Keratinocyte (primary cell): ENCODE results near the gene TXNDC17. TPM values are rescaled to one million over a fixed set of nuclear protein-coding genes. Genes with fewer than 3 reads are reported as not detected.

ENCODE experiments used
- DNase-seq: peaks from one replicate; pipeline ENCODE4 v3.0.0-alpha.2; 2011; ENCODE audit warnings: low read depth, missing footprints, low spot score
- FAIRE-seq: peaks from 2 replicates; lab custom pipeline; 2011; peaks lifted over from hg19 to GRCh38; lab: Jason Lieb, UNC
- H2AFZ ChIP-seq: 2 replicates; pipeline ENCODE4 v1.6.0; 2012; ENCODE audit warnings: low read length, control low read depth, inconsistent platforms; ENCODE audit not compliant: control insufficient read depth
- H3K27ac ChIP-seq: 2 replicates; pipeline ENCODE4 v1.5.1; 2011; ENCODE audit warnings: low read length; ENCODE audit not compliant: control insufficient read depth, insufficient read depth
- H3K27me3 ChIP-seq: 3 replicates; pipeline ENCODE4 v1.6.0; 2011; ENCODE audit warnings: low read length; ENCODE audit not compliant: control insufficient read depth, insufficient read depth; ENCODE audit errors: extremely low read depth
- H3K36me3 ChIP-seq, 2 experiments: 2 replicates in 1 of 2; 3 replicates in 1 of 2; pipeline ENCODE4 v1.5.1; 2011; ENCODE audit warnings: low read length in 2 of 2, mild to moderate bottlenecking in 1 of 2; ENCODE audit not compliant: control insufficient read depth in 2 of 2, insufficient read depth in 2 of 2; ENCODE audit errors: extremely low read depth in 1 of 2
- H3K4me1 ChIP-seq: 3 replicates; pipeline ENCODE4 v1.5.1; 2011; ENCODE audit warnings: low read length; ENCODE audit not compliant: control insufficient read depth, insufficient read depth; ENCODE audit errors: extremely low read depth
- H3K4me2 ChIP-seq: 3 replicates; pipeline ENCODE4 v1.6.0; 2011; ENCODE audit warnings: low read depth, low read length; ENCODE audit not compliant: control insufficient read depth, insufficient read depth; ENCODE audit errors: extremely low read depth
- H3K4me3 ChIP-seq, 3 experiments: fragments of 200-600 bp in 1 of 3; sonication (generic) in 1 of 3; 2 replicates in 2 of 3; 3 replicates in 1 of 3; pipeline ENCODE4 v1.5.1; 2011 to 2016; ENCODE audit warnings: low read length in 3 of 3, mild to moderate bottlenecking in 3 of 3, control low read depth in 2 of 3, inconsistent platforms in 1 of 3, low read depth in 1 of 3, mixed read lengths in 1 of 3, mixed run types in 1 of 3, moderate library complexity in 1 of 3; ENCODE audit not compliant: control insufficient read depth in 2 of 3, insufficient read depth in 2 of 3; ENCODE audit errors: extremely low read depth in 1 of 3
- H3K79me2 ChIP-seq: 2 replicates; pipeline ENCODE4 v1.6.0; 2012; ENCODE audit warnings: low read length; ENCODE audit not compliant: control insufficient read depth, insufficient read depth
- H3K9ac ChIP-seq: 3 replicates; pipeline ENCODE4 v1.6.0; 2011; ENCODE audit warnings: low read length; ENCODE audit not compliant: control insufficient read depth, insufficient read depth; ENCODE audit errors: extremely low read depth
- H3K9me1 ChIP-seq: 3 replicates; pipeline ENCODE4 v1.6.0; 2011; ENCODE audit warnings: low read length; ENCODE audit not compliant: control insufficient read depth, insufficient read depth; ENCODE audit errors: extremely low read depth
- H3K9me3 ChIP-seq: 2 replicates; pipeline ENCODE4 v1.5.1; 2012; ENCODE audit warnings: low read depth, low read length; ENCODE audit not compliant: control insufficient read depth
- H4K20me1 ChIP-seq: 3 replicates; pipeline ENCODE4 v1.6.0; 2011; ENCODE audit warnings: low read length; ENCODE audit not compliant: control insufficient read depth, insufficient read depth; ENCODE audit errors: extremely low read depth
- EZH2 ChIP-seq: IDR thresholded peaks from one replicate; pipeline ENCODE4 v1.6.1; 2012; ENCODE audit warnings: inconsistent platforms, mild to moderate bottlenecking, low read length, moderate library complexity
- dilution Hi-C: fragments of 300-500 bp; cut with MboI; formaldehyde crosslinking; loops from one replicate; pipeline ENCODE4 v1.7.0; 2020; ENCODE audit warnings: low sequenced_read_pairs; ENCODE audit not compliant: extremely low pct_ligation_motif_present
- polyA plus RNA-seq, 5 experiments: library from polyadenylated mRNA; depleted of rRNA in 3 of 5; stranded (reverse) in 3 of 5; stranded (forward) in 1 of 5; unstranded in 1 of 5; fragments of >200 nt; gene quantifications; 1 replicate in 1 of 5; 2 replicates in 3 of 5; 3 replicates in 1 of 5; pipeline versions ENCODE4 v1.2.1 to v1.2.3, GENCODE V29; 2011 to 2012; ENCODE audit warnings: missing spikeins in 2 of 5, low read depth in 1 of 5, low replicate concordance in 1 of 5
- TF ChIP-seq, protein P1 (sequence below), 3 experiments: IDR thresholded peaks in 1 of 3; conservative IDR thresholded peaks in 1 of 3; optimal IDR thresholded peaks in 1 of 3; 2 replicates in 2 of 3; 3 replicates in 1 of 3; pipeline versions ENCODE3 to v1.5.1; 2011; ENCODE audit warnings: low read length in 3 of 3, mild to moderate bottlenecking in 3 of 3, moderate library complexity in 2 of 3, control low read depth in 1 of 3, inconsistent platforms in 1 of 3; ENCODE audit not compliant: insufficient read depth in 2 of 3; ENCODE audit errors: extremely low read depth in 1 of 3

Gene TXNDC17
- polyA plus RNA-seq, 1 donor (not counting 4 experiments of a cell fraction or from before 2014, with no cell fraction given) = 1,215 TPM

- no peak for FAIRE-seq
- no peak overlapping the region for H3K4me3 ChIP-seq
- no peak overlapping the region for H3K9ac ChIP-seq
- peaks cover 17% of the 10 kb centered on the region for H3K4me1 ChIP-seq
- H3K27ac ChIP-seq = no peak overlapping the region
- H2AFZ ChIP-seq = no peak overlapping the region
- no peaks in the 10 kb centered on the region for H3K27me3 ChIP-seq
- H3K36me3 ChIP-seq = peaks cover 5 to 17% of the 10 kb centered on the region in 2 experiments
- no peak for DNase-seq
- H3K79me2 ChIP-seq = peaks cover 51% of the 10 kb centered on the region
- no peaks in the 10 kb centered on the region for H4K20me1 ChIP-seq
- TF ChIP-seq, protein P1, sequence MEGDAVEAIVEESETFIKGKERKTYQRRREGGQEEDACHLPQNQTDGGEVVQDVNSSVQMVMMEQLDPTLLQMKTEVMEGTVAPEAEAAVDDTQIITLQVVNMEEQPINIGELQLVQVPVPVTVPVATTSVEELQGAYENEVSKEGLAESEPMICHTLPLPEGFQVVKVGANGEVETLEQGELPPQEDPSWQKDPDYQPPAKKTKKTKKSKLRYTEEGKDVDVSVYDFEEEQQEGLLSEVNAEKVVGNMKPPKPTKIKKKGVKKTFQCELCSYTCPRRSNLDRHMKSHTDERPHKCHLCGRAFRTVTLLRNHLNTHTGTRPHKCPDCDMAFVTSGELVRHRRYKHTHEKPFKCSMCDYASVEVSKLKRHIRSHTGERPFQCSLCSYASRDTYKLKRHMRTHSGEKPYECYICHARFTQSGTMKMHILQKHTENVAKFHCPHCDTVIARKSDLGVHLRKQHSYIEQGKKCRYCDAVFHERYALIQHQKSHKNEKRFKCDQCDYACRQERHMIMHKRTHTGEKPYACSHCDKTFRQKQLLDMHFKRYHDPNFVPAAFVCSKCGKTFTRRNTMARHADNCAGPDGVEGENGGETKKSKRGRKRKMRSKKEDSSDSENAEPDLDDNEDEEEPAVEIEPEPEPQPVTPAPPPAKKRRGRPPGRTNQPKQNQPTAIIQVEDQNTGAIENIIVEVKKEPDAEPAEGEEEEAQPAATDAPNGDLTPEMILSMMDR (optimal IDR thresholded peaks at IDR 0.05 in 1 of 3, IDR thresholded peaks at IDR 0.05 in 1 of 3, conservative IDR thresholded peaks at IDR 0.05 in 1 of 3; ENCODE audit: extremely low read depth in 1 of 3, insufficient read depth in 2 of 3, low read length in 3 of 3) = no peak
- TF ChIP-seq EZH2 = no peak
- peaks cover 3% of the 10 kb centered on the region for H3K9me1 ChIP-seq
- no peaks in the 10 kb centered on the region for H3K9me3 ChIP-seq
- no peak overlapping the region for H3K4me2 ChIP-seq
- dilution Hi-C loops = no loop called here
Measured at GRCh38 chr17:6636616-6637457, 4.0 kb upstream of the TXNDC17 start.

- no peak overlapping the region for H3K4me3 ChIP-seq
Measured at GRCh38 chr17:6637458-6637840, 3.4 kb upstream of the TXNDC17 start.

More at GRCh38 chr17:6637458-6637840, 3.4 kb upstream of the TXNDC17 start:
- no peak overlapping the region for H3K4me2 ChIP-seq
- H3K36me3 ChIP-seq = peaks cover 4 to 17% of the 10 kb centered on the region in 2 experiments
- H3K9ac ChIP-seq = no peak overlapping the region
- peaks cover 3% of the 10 kb centered on the region for H3K9me1 ChIP-seq
- no peaks in the 10 kb centered on the region for H3K9me3 ChIP-seq
- no peak overlapping the region for H3K27ac ChIP-seq
- FAIRE-seq (no peak), DNase-seq (no peak)
- H3K4me1 ChIP-seq = peaks cover 18% of the 10 kb centered on the region
- H4K20me1 ChIP-seq = no peaks in the 10 kb centered on the region
- TF ChIP-seq EZH2 = no peak
- TF ChIP-seq, protein P1 (optimal IDR thresholded peaks at IDR 0.05 in 1 of 3, IDR thresholded peaks at IDR 0.05 in 1 of 3, conservative IDR thresholded peaks at IDR 0.05 in 1 of 3; ENCODE audit: extremely low read depth in 1 of 3, insufficient read depth in 2 of 3, low read length in 3 of 3) = no peak
- dilution Hi-C loops = no loop called here
- no peaks in the 10 kb centered on the region for H3K27me3 ChIP-seq
- peaks cover 52% of the 10 kb centered on the region for H3K79me2 ChIP-seq
- no peak overlapping the region for H2AFZ ChIP-seq
